Liver (tissue), 9 donors: Measurements from ENCODE around the gene IQSEC2. TPM values are rescaled to one million over a fixed set of nuclear protein-coding genes. Genes with fewer than 3 reads are reported as not detected.

Experiments used
- DNase-seq: peaks from one replicate; pipeline ENCODE4 v3.0.0-alpha.2; 2017; ENCODE audit warnings: low spot score
- H3K27ac ChIP-seq, 2 donors: one replicate each; pipeline ENCODE4 v1.7.0; 2013; ENCODE audit warnings: inconsistent platforms in 2 of 2, low read length in 2 of 2, control low read depth in 1 of 2, low read depth in 1 of 2, mild to moderate bottlenecking in 1 of 2
- H3K27me3 ChIP-seq, 4 donors: one replicate each; pipeline versions ENCODE4 v1.6.1 to v1.7.0; 2013; ENCODE audit warnings: low read length in 3 of 4, inconsistent platforms in 1 of 4, mild to moderate bottlenecking in 1 of 4, moderate library complexity in 1 of 4; ENCODE audit not compliant: control insufficient read depth in 4 of 4, insufficient read depth in 4 of 4
- H3K36me3 ChIP-seq, 4 donors: one replicate each; pipeline versions ENCODE4 v1.6.1 to v1.7.0; 2013; ENCODE audit warnings: low read length in 3 of 4, mild to moderate bottlenecking in 3 of 4, low read depth in 1 of 4, moderate library complexity in 1 of 4; ENCODE audit not compliant: control insufficient read depth in 4 of 4, insufficient read depth in 3 of 4
- H3K4me1 ChIP-seq, 4 donors: one replicate each; pipeline versions ENCODE4 v1.6.1 to v1.7.0; 2013; ENCODE audit warnings: low read length in 3 of 4, mild to moderate bottlenecking in 3 of 4, moderate library complexity in 1 of 4; ENCODE audit not compliant: control insufficient read depth in 4 of 4, insufficient read depth in 4 of 4
- H3K4me3 ChIP-seq, 3 donors: one replicate each; pipeline versions ENCODE4 v1.6.1 to v1.7.0; 2013; ENCODE audit warnings: low read length in 3 of 3, control low read depth in 1 of 3, low read depth in 1 of 3, mild to moderate bottlenecking in 1 of 3
- H3K9ac ChIP-seq, 2 donors: one replicate each; pipeline ENCODE4 v1.7.0; 2013; ENCODE audit warnings: low read length in 2 of 2, mild to moderate bottlenecking in 2 of 2, moderate library complexity in 2 of 2, control low read depth in 1 of 2, low read depth in 1 of 2
- H3K9me3 ChIP-seq, 4 donors: one replicate each; pipeline versions ENCODE4 v1.6.1 to v1.7.0; 2013; ENCODE audit warnings: low read length in 3 of 4; ENCODE audit not compliant: control insufficient read depth in 4 of 4
- EGR1 ChIP-seq, 2 donors: IDR thresholded peaks; 2 replicates each; pipeline ENCODE4 v1.6.1; 2016 to 2018; ENCODE audit warnings: antibody characterized with exemption in 2 of 2, low read depth in 2 of 2
- FOXA1 ChIP-seq: IDR thresholded peaks from 2 replicates; pipeline ENCODE4 v1.6.1; 2016; ENCODE audit warnings: antibody characterized with exemption
- GABPA ChIP-seq, 2 donors: IDR thresholded peaks in 1 of 2; conservative IDR thresholded peaks in 1 of 2; 2 replicates each; pipeline ENCODE4 v1.6.1; 2016; ENCODE audit warnings: antibody characterized with exemption in 2 of 2, mild to moderate bottlenecking in 1 of 2, moderate library complexity in 1 of 2
- HNF4A ChIP-seq, 2 donors: conservative IDR thresholded peaks; 2 replicates each; pipeline ENCODE4 v1.6.1; 2016; ENCODE audit warnings: antibody characterized with exemption in 2 of 2, mild to moderate bottlenecking in 2 of 2
- HNF4G ChIP-seq: IDR thresholded peaks from 2 replicates; pipeline ENCODE4 v1.6.1; 2016; ENCODE audit warnings: antibody characterized with exemption
- JUND ChIP-seq, 2 donors: IDR thresholded peaks; 2 replicates each; pipeline ENCODE4 v1.6.1; 2016; ENCODE audit warnings: antibody characterized with exemption in 2 of 2
- NR2F2 ChIP-seq: IDR thresholded peaks from 2 replicates; pipeline ENCODE4 v1.6.1; 2016; ENCODE audit warnings: antibody characterized with exemption
- RAD21 ChIP-seq, 2 donors: IDR thresholded peaks; 2 replicates each; pipeline ENCODE4 v1.6.1; 2016; ENCODE audit warnings: antibody characterized with exemption in 2 of 2, mild to moderate bottlenecking in 2 of 2
- RXRA ChIP-seq, 2 donors: IDR thresholded peaks; 2 replicates each; pipeline ENCODE4 v1.6.1; 2017 to 2018; ENCODE audit warnings: antibody characterized with exemption in 2 of 2, mild to moderate bottlenecking in 1 of 2
- SP1 ChIP-seq: IDR thresholded peaks from 2 replicates; pipeline ENCODE4 v1.6.1; 2018; ENCODE audit warnings: antibody characterized with exemption, mild to moderate bottlenecking
- TAF1 ChIP-seq: conservative IDR thresholded peaks from 2 replicates; pipeline ENCODE4 v1.6.1; 2016; ENCODE audit warnings: antibody characterized with exemption, mild to moderate bottlenecking
- YY1 ChIP-seq: IDR thresholded peaks from 2 replicates; pipeline ENCODE4 v1.6.1; 2016; ENCODE audit warnings: antibody characterized with exemption, mild to moderate bottlenecking
- WGBS: extraction: QIAGEN DNeasy Blood & Tissue Kit; methylation state at CpG from one replicate; pipeline ENCODE4 v1.1.7; 2013; 5-methylcytosine and 5-hydroxymethylcytosine counted together
- polyA plus RNA-seq, 2 donors: library from polyadenylated mRNA; stranded (reverse) in 1 of 2; unstranded in 1 of 2; fragments of 200-250 nt in 1 of 2; fragments of >200 nt in 1 of 2; fragmentation: Nextera tagmentation in 1 of 2; extraction: Ambion mirVana in 1 of 2; gene quantifications; one replicate each; pipeline versions ENCODE4 v1.2.1 to v1.2.3, GENCODE V29; 2013 to 2015
- total RNA-seq, 2 donors: library from RNA; depleted of rRNA; stranded (reverse); fragments of >200 nt; gene quantifications; one replicate each; pipeline ENCODE4 v1.2.3, GENCODE V29; 2014
- TF ChIP-seq, protein P1 (sequence below): IDR thresholded peaks from 2 replicates; pipeline ENCODE4 v1.6.1; 2016; ENCODE audit warnings: antibody characterized with exemption
- TF ChIP-seq, protein P2 (sequence below): IDR thresholded peaks from 2 replicates; pipeline ENCODE4 v1.6.1; 2016; ENCODE audit warnings: antibody characterized with exemption
- TF ChIP-seq, protein P3 (sequence below): fragments of 150-350 bp; IDR thresholded peaks from 2 replicates; pipeline ENCODE4 v1.5.1; 2017; ENCODE audit warnings: improper control_type of control experiment, low read depth, low read length; ENCODE audit not compliant: missing input control
- TF ChIP-seq, protein P4 (sequence below): IDR thresholded peaks from 2 replicates; pipeline ENCODE4 v1.6.1; 2016; ENCODE audit warnings: antibody characterized with exemption
- TF ChIP-seq, protein P5 (sequence below): IDR thresholded peaks from 2 replicates; pipeline ENCODE4 v1.6.1; 2016; ENCODE audit warnings: antibody characterized with exemption, mild to moderate bottlenecking
- donor health status: healthy.
- donor health status: healthy.
- donor health status: healthy.
- donor health status: healthy.
- donor health status: healthy.

The IQSEC2 gene
- total and polyA plus RNA-seq, 4 donors, result 0.40 to 2.1 (median 1.4) TPM

DNA sequence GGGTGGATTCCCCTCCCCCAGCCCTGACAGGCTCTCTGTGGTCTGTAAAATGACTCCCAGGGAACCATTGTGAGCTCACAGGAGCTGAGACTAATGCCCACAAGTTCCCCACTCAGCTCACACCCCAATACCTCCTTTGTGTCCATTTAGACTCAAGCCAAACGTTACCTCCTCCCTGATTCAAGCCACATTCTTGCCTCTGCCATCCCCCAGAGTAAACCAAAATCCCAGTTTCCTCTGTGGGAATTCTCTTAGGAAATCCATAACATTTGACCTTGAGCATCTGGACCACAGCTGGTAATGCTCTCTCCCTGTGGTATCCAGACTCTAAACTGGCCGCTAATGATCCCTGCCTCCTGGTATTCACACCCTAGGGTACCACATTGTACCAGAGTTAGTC, 30.1 kb downstream of the IQSEC2 start:
- Histone ChIP-seq H3K36me3 (peaks cover 0 to 4% (median under 1%) of the 10 kb centered on the region in 4 donors), H3K9me3 (peaks cover 0 to 1% (median 0%) of the 10 kb centered on the region in 4 donors)

DNA sequence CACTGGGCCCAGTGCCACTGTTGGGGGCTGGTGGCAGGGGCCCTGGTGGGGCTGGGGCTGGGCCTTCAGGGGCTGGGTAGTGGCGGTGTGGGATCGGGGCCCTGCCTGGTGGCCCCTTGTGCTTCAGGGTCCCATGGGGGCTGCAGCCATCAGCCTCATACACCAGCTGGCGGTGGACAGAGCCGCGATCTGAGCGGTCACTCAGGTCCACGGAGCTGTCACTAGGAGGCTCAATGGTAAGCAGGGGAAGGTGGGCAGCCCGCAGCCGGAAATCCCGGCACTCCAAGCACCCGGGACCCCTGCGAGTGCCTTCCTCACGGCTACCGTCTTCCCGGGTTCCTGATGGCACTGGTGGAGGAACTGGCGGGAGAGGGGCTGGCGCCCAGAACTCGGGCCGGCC, 30.8 kb downstream of the IQSEC2 start:
- Histone ChIP-seq H3K27ac (no peak overlapping the region), H3K4me1 (no peaks in the 10 kb centered on the region), H3K9me3 (peaks cover 0 to 1% (median 0%) of the 10 kb centered on the region in 4 donors), H3K27me3 (no peaks in the 10 kb centered on the region), H3K4me3 (no peak overlapping the region), H3K9ac (no peak overlapping the region), H3K36me3 (peaks cover 0 to 4% (median under 1%) of the 10 kb centered on the region in 4 donors)
- WGBS, result 96% methylated on average over 19 of the region's 19 CpGs
- no peak for TF ChIP-seq JUND (IDR thresholded peaks at IDR 0.05)
- no peak for TF ChIP-seq NR2F2
- TF ChIP-seq, protein P1, sequence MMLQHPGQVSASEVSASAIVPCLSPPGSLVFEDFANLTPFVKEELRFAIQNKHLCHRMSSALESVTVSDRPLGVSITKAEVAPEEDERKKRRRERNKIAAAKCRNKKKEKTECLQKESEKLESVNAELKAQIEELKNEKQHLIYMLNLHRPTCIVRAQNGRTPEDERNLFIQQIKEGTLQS, result no peak
- TF ChIP-seq, protein P2, sequence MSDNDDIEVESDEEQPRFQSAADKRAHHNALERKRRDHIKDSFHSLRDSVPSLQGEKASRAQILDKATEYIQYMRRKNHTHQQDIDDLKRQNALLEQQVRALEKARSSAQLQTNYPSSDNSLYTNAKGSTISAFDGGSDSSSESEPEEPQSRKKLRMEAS, result no peak
- no peak for TF ChIP-seq HNF4G
- TF ChIP-seq, protein P3, sequence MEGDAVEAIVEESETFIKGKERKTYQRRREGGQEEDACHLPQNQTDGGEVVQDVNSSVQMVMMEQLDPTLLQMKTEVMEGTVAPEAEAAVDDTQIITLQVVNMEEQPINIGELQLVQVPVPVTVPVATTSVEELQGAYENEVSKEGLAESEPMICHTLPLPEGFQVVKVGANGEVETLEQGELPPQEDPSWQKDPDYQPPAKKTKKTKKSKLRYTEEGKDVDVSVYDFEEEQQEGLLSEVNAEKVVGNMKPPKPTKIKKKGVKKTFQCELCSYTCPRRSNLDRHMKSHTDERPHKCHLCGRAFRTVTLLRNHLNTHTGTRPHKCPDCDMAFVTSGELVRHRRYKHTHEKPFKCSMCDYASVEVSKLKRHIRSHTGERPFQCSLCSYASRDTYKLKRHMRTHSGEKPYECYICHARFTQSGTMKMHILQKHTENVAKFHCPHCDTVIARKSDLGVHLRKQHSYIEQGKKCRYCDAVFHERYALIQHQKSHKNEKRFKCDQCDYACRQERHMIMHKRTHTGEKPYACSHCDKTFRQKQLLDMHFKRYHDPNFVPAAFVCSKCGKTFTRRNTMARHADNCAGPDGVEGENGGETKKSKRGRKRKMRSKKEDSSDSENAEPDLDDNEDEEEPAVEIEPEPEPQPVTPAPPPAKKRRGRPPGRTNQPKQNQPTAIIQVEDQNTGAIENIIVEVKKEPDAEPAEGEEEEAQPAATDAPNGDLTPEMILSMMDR, result no peak
- TF ChIP-seq, protein P4, sequence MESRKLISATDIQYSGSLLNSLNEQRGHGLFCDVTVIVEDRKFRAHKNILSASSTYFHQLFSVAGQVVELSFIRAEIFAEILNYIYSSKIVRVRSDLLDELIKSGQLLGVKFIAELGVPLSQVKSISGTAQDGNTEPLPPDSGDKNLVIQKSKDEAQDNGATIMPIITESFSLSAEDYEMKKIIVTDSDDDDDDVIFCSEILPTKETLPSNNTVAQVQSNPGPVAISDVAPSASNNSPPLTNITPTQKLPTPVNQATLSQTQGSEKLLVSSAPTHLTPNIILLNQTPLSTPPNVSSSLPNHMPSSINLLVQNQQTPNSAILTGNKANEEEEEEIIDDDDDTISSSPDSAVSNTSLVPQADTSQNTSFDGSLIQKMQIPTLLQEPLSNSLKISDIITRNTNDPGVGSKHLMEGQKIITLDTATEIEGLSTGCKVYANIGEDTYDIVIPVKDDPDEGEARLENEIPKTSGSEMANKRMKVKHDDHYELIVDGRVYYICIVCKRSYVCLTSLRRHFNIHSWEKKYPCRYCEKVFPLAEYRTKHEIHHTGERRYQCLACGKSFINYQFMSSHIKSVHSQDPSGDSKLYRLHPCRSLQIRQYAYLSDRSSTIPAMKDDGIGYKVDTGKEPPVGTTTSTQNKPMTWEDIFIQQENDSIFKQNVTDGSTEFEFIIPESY, result no peak
- no peak for TF ChIP-seq EGR1 (IDR thresholded peaks at IDR 0.05; ENCODE audit: low read depth in 2 of 2)
- TF ChIP-seq RAD21 (IDR thresholded peaks at IDR 0.05), result no peak
- TF ChIP-seq GABPA (IDR thresholded peaks at IDR 0.05 in 1 of 2, conservative IDR thresholded peaks at IDR 0.05 in 1 of 2), result no peak
- TF ChIP-seq YY1, result no peak
- TF ChIP-seq RXRA (IDR thresholded peaks at IDR 0.05), result no peak
- TF ChIP-seq, protein P5, sequence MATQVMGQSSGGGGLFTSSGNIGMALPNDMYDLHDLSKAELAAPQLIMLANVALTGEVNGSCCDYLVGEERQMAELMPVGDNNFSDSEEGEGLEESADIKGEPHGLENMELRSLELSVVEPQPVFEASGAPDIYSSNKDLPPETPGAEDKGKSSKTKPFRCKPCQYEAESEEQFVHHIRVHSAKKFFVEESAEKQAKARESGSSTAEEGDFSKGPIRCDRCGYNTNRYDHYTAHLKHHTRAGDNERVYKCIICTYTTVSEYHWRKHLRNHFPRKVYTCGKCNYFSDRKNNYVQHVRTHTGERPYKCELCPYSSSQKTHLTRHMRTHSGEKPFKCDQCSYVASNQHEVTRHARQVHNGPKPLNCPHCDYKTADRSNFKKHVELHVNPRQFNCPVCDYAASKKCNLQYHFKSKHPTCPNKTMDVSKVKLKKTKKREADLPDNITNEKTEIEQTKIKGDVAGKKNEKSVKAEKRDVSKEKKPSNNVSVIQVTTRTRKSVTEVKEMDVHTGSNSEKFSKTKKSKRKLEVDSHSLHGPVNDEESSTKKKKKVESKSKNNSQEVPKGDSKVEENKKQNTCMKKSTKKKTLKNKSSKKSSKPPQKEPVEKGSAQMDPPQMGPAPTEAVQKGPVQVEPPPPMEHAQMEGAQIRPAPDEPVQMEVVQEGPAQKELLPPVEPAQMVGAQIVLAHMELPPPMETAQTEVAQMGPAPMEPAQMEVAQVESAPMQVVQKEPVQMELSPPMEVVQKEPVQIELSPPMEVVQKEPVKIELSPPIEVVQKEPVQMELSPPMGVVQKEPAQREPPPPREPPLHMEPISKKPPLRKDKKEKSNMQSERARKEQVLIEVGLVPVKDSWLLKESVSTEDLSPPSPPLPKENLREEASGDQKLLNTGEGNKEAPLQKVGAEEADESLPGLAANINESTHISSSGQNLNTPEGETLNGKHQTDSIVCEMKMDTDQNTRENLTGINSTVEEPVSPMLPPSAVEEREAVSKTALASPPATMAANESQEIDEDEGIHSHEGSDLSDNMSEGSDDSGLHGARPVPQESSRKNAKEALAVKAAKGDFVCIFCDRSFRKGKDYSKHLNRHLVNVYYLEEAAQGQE, result no peak
- TF ChIP-seq TAF1, result no peak
- no peak for TF ChIP-seq SP1
- TF ChIP-seq FOXA1, result no peak
- no peak for TF ChIP-seq HNF4A (conservative IDR thresholded peaks at IDR 0.05)
- DNase-seq, result no peak

More for the DNA sequence above, 30.1 kb downstream of the IQSEC2 start:
- WGBS, result 90% methylated on average over 2 of the region's 2 CpGs
- Histone ChIP-seq H3K27ac (no peak overlapping the region), H3K4me3 (no peak overlapping the region), H3K9ac (no peak overlapping the region), H3K4me1 (no peaks in the 10 kb centered on the region), H3K27me3 (no peaks in the 10 kb centered on the region)
- no peak for DNase-seq
- TF ChIP-seq SP1, result no peak
- no peak for TF ChIP-seq HNF4G
